ENCODE results near the gene ITSN1. TPM values are rescaled to one million over a fixed set of nuclear protein-coding genes. Genes with fewer than 3 reads are reported as not detected.

The ITSN1 gene
- polyA plus RNA-seq, 1 donor from 2014 or later = 35.1 TPM

DNA sequence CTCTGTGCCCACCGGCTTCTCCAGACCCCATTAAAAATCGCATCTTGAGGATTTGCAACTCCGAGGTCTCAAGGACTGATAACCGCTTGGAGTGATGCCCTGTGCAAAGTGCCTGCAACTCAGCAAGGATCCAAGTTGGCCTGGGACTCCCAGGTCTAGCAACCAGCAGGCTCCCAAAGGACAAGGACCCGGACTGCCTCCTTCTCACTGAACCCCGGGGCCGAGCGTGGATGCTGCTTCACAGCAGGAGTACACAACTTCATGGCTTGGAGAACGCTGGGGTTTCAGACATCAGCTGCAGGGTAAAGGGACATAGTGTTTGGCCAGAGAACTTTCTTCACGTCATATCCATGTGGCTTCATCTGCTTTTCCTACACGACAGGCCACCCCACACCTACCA lies 208.1 kb downstream of the ITSN1 start:
- H3K27me3 ChIP-seq (ENCODE audit: insufficient read depth, low read depth, low read length) = no peaks in the 10 kb centered on the region
- no peak overlapping the region for H2AFZ ChIP-seq (ENCODE audit: low read depth, low read length)
- TF ChIP-seq TAF1 (IDR thresholded peaks at IDR 0.05; ENCODE audit: low read depth) (no peak), EP300 (conservative IDR thresholded peaks at IDR 0.05; ENCODE audit: poor library complexity, severe bottlenecking) (no peak)
- H3K27ac ChIP-seq (ENCODE audit: low read length) = no peak overlapping the region
- H3K36me3 ChIP-seq (ENCODE audit: insufficient read depth, low read length) = no peaks in the 10 kb centered on the region
- H3K4me3 ChIP-seq (ENCODE audit: low read length) = no peak overlapping the region
- H3F3A ChIP-seq (ENCODE audit: insufficient read depth, low read length, poor library complexity, severe bottlenecking) = no peaks in the 10 kb centered on the region
- H3K9me3 ChIP-seq (ENCODE audit: low read length) = no peaks in the 10 kb centered on the region
- H3K9me2 ChIP-seq (ENCODE audit: insufficient read depth, low read length) = no peaks in the 10 kb centered on the region
- H3K4me2 ChIP-seq (ENCODE audit: low read length) = no peak overlapping the region
- H3K79me2 ChIP-seq (replicated peaks; ENCODE audit: insufficient read depth, low read length) = no peaks in the 10 kb centered on the region
- no peak overlapping the region for H3K9ac ChIP-seq (ENCODE audit: low read length)
- H4K20me1 ChIP-seq (ENCODE audit: insufficient read depth) = no peaks in the 10 kb centered on the region

DNA sequence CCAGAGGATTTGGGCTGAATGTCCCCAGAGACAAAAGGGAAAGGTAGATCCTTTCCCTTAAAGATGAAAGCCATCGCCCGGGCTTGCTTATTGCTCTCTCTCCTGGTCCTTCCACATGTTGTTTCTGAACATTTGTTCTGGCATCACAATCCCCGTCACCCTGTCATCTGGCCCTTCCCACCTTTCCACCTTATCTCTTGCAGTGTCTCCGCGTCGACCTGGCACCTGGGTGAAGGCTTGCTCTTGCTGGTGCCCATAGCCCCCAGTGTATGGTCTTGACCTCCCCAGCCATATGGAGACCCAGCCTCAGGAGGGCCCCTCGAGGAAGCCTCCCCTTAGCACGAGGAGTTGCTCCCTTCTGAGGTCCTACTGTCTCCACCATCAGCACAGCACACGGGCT lies 208.7 kb downstream of the ITSN1 start:
- Histone ChIP-seq H3F3A (ENCODE audit: insufficient read depth, low read length, poor library complexity, severe bottlenecking) (no peaks in the 10 kb centered on the region), H3K9ac (ENCODE audit: low read length) (no peak overlapping the region), H3K4me3 (ENCODE audit: low read length) (no peak overlapping the region), H3K9me3 (ENCODE audit: low read length) (no peaks in the 10 kb centered on the region), H3K4me2 (ENCODE audit: low read length) (no peak overlapping the region), H3K79me2 (replicated peaks; ENCODE audit: insufficient read depth, low read length) (no peaks in the 10 kb centered on the region), H3K36me3 (ENCODE audit: insufficient read depth, low read length) (no peaks in the 10 kb centered on the region), H3K9me2 (ENCODE audit: insufficient read depth, low read length) (no peaks in the 10 kb centered on the region), H4K20me1 (ENCODE audit: insufficient read depth) (no peaks in the 10 kb centered on the region), H3K27me3 (ENCODE audit: insufficient read depth, low read depth, low read length) (no peaks in the 10 kb centered on the region), H3K27ac (ENCODE audit: low read length) (no peak overlapping the region), H2AFZ (ENCODE audit: low read depth, low read length) (no peak overlapping the region)
- no peak for TF ChIP-seq RAD21 (conservative IDR thresholded peaks at IDR 0.05)
- TF ChIP-seq MXI1 (conservative IDR thresholded peaks at IDR 0.05; ENCODE audit: poor library complexity, severe bottlenecking) = no peak
- no peak for TF ChIP-seq SMC3 (conservative IDR thresholded peaks at IDR 0.05; ENCODE audit: poor library complexity)
- TF ChIP-seq, protein P1, sequence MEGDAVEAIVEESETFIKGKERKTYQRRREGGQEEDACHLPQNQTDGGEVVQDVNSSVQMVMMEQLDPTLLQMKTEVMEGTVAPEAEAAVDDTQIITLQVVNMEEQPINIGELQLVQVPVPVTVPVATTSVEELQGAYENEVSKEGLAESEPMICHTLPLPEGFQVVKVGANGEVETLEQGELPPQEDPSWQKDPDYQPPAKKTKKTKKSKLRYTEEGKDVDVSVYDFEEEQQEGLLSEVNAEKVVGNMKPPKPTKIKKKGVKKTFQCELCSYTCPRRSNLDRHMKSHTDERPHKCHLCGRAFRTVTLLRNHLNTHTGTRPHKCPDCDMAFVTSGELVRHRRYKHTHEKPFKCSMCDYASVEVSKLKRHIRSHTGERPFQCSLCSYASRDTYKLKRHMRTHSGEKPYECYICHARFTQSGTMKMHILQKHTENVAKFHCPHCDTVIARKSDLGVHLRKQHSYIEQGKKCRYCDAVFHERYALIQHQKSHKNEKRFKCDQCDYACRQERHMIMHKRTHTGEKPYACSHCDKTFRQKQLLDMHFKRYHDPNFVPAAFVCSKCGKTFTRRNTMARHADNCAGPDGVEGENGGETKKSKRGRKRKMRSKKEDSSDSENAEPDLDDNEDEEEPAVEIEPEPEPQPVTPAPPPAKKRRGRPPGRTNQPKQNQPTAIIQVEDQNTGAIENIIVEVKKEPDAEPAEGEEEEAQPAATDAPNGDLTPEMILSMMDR (IDR thresholded peaks at IDR 0.05; ENCODE audit: poor library complexity, severe bottlenecking) = no peak
- TF ChIP-seq, protein P2, sequence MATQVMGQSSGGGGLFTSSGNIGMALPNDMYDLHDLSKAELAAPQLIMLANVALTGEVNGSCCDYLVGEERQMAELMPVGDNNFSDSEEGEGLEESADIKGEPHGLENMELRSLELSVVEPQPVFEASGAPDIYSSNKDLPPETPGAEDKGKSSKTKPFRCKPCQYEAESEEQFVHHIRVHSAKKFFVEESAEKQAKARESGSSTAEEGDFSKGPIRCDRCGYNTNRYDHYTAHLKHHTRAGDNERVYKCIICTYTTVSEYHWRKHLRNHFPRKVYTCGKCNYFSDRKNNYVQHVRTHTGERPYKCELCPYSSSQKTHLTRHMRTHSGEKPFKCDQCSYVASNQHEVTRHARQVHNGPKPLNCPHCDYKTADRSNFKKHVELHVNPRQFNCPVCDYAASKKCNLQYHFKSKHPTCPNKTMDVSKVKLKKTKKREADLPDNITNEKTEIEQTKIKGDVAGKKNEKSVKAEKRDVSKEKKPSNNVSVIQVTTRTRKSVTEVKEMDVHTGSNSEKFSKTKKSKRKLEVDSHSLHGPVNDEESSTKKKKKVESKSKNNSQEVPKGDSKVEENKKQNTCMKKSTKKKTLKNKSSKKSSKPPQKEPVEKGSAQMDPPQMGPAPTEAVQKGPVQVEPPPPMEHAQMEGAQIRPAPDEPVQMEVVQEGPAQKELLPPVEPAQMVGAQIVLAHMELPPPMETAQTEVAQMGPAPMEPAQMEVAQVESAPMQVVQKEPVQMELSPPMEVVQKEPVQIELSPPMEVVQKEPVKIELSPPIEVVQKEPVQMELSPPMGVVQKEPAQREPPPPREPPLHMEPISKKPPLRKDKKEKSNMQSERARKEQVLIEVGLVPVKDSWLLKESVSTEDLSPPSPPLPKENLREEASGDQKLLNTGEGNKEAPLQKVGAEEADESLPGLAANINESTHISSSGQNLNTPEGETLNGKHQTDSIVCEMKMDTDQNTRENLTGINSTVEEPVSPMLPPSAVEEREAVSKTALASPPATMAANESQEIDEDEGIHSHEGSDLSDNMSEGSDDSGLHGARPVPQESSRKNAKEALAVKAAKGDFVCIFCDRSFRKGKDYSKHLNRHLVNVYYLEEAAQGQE (IDR thresholded peaks at IDR 0.05; ENCODE audit: borderline replicate concordance) = no peak
- no peak for TF ChIP-seq EP300 (conservative IDR thresholded peaks at IDR 0.05; ENCODE audit: poor library complexity, severe bottlenecking)
- no peak for TF ChIP-seq POLR2AphosphoS5 (IDR thresholded peaks at IDR 0.05)
- TF ChIP-seq EZH2 (IDR thresholded peaks at IDR 0.05; ENCODE audit: borderline replicate concordance, insufficient read depth, low read length, poor library complexity, severe bottlenecking) = no peak
- no peak for TF ChIP-seq TAF1 (IDR thresholded peaks at IDR 0.05; ENCODE audit: low read depth)

DNA sequence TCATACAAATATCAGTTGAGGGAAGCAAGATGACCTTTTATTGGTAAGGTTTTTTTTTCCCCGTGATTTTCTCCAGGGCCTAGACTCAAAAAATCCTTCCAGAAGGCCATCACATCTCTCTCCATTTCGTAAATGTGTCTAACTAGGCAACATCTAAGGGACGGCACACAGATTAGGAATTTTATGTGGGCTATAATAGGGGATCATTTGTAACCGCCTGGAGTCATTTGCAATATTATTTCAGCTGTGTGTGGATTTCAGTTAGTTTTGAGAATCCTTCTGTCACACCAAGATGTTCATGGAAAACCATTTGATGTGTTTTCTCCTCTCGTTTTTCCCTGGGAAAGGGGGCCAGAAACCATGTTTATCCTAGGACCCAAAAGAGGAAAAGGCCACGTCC lies 210.2 kb downstream of the ITSN1 start:
- Histone ChIP-seq H3K36me3 (ENCODE audit: insufficient read depth, low read length) (peaks cover 5% of the 10 kb centered on the region), H3K27me3 (ENCODE audit: insufficient read depth, low read depth, low read length) (no peaks in the 10 kb centered on the region), H4K20me1 (ENCODE audit: insufficient read depth) (no peaks in the 10 kb centered on the region), H3K4me2 (ENCODE audit: low read length) (no peak overlapping the region), H3K27ac (ENCODE audit: low read length) (no peak overlapping the region), H2AFZ (ENCODE audit: low read depth, low read length) (no peak overlapping the region), H3K4me3 (ENCODE audit: low read length) (no peak overlapping the region), H3K9me2 (ENCODE audit: insufficient read depth, low read length) (no peaks in the 10 kb centered on the region), H3F3A (ENCODE audit: insufficient read depth, low read length, poor library complexity, severe bottlenecking) (no peaks in the 10 kb centered on the region), H3K79me2 (replicated peaks; ENCODE audit: insufficient read depth, low read length) (no peaks in the 10 kb centered on the region), H3K9me3 (ENCODE audit: low read length) (no peaks in the 10 kb centered on the region), H3K9ac (ENCODE audit: low read length) (no peak overlapping the region)
- no peak for TF ChIP-seq EZH2 (IDR thresholded peaks at IDR 0.05; ENCODE audit: borderline replicate concordance, insufficient read depth, low read length, poor library complexity, severe bottlenecking)
- TF ChIP-seq MXI1 (conservative IDR thresholded peaks at IDR 0.05; ENCODE audit: poor library complexity, severe bottlenecking) = no peak
- TF ChIP-seq, protein P1 (IDR thresholded peaks at IDR 0.05; ENCODE audit: poor library complexity, severe bottlenecking) = no peak
- TF ChIP-seq EP300 (conservative IDR thresholded peaks at IDR 0.05; ENCODE audit: poor library complexity, severe bottlenecking) = no peak
- TF ChIP-seq TAF1 (IDR thresholded peaks at IDR 0.05; ENCODE audit: low read depth) = no peak
- no peak for TF ChIP-seq SMC3 (conservative IDR thresholded peaks at IDR 0.05; ENCODE audit: poor library complexity)
- TF ChIP-seq, protein P2 (IDR thresholded peaks at IDR 0.05; ENCODE audit: borderline replicate concordance) = no peak
- no peak for TF ChIP-seq RAD21 (conservative IDR thresholded peaks at IDR 0.05)
- TF ChIP-seq POLR2AphosphoS5 (IDR thresholded peaks at IDR 0.05) = no peak
